ENCODE measurements around the gene SPATA31E1.
"Not testable (repeated sequence)": the region's sequence is repeated elsewhere in the genome, so short reads cannot be mapped to it uniquely, and the experiment has no call there.

Gene SPATA31E1

DNA sequence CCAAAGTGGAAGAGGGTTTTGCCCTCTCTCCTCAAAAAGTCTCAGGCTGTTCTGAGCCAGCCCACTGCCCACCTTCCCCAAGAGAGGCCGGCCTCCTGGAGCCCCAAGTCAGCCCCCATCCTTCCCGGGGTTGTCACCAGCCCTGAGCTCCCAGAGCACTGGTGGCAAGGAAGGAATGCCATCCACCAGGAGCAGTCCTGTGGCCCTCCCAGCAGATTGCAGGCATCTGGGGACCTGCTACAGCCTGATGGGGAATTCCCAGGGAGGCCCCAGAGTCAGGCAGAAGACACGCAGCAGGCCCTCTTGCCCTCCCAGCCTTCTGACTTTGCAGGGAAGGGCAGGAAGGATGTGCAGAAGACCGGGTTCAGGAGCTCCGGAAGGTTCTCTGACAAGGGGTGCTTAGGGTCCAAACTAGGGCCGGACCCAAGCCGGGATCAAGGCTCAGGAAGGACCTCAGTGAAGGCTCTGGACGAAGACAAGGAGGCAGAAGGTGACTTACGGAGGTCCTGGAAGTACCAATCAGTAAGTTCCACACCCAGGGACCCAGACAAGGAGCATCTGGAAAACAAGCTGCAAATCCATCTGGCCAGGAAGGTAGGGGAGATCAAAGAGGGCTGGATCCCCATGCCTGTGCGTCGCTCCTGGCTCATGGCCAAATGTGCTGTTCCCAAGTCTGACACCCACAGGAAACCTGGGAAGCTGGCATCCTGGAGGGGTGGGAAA is 3.7 kb downstream of the SPATA31E1 start:
- ATAC-seq, result no peak

DNA sequence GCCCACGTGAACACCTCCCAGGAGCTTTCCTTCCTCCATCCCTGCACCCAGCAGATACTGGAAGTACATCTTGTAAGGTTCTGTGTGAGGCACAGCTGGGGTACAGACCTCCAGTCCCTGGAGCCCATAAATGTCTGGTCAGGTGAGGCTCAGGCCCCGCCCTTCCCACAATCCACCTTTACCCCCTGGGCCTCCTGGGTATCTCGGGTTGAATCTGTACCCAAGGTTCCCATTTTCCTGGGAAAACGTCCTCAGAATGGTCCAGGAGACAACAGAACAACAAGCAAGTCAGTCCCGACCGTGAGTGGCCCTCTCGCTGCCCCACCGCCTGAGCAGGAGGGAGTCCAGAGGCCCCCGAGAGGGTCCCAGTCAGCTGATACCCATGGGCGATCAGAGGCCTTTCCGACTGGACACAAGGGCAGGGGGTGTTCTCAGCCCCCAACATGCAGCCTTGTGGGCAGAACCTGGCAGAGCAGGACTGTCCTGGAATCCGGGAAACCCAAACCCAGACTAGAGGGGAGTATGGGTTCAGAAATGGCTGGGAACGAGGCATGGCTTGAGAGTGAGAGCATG is 4.3 kb downstream of the SPATA31E1 start:
- no peak for ATAC-seq

DNA sequence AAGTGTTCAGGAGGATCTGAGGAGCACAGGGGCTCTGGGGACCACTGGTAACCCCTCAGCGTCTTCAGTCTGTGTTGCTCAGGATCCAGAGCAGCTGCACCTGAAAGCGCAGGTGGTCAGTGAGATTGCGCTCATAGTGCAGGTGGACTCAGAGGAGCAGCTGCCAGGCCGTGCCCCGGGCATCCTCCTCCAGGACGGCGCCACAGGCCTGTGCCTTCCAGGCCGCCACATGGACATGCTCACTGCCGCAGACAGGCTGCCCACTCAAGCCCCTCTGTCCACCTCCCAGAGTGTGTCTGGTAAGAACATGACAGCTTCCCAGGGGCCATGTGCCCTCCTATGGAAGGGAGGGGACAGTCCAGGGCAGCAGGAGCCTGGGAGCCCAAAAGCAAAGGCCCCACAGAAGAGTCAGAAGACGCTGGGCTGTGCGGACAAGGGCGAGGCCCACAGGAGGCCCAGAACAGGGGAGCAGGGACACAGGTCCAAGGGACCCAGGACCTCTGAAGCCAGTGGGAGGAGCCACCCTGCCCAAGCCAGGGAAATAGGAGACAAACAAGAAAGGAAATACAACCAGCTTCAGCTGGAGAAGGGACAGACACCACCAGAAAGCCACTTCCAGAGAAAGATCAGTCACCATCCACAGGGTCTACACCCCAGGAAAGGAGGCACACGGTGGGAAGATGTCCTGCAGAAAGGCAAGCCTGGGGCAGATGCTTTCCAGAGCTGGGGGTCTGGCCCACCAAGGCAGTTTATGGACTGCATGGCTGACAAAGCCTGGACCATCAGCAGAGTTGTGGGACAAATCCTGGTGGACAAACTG is 5.2 kb downstream of the SPATA31E1 start:
- no peak for ATAC-seq

DNA sequence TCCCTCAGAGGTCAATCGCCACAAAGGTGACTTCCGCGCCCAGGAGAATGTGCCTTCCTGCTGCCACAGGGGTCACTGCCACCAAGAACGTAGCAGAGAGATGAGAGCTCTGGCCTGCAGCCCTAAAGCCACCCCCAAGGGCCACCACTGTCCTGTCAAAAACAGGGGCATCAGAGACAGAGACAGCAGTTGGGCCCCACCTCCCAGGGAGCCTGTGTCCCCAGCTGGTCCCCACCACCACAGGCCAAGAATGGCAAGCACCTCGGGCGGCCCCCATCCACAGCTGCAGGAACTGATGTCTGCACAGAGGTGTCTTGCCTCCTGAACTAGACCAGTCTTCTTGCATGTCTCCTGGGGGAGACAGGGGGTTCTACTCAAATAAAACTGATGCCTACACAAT is 5.8 kb downstream of the SPATA31E1 start:
- no peak for ATAC-seq

DNA sequence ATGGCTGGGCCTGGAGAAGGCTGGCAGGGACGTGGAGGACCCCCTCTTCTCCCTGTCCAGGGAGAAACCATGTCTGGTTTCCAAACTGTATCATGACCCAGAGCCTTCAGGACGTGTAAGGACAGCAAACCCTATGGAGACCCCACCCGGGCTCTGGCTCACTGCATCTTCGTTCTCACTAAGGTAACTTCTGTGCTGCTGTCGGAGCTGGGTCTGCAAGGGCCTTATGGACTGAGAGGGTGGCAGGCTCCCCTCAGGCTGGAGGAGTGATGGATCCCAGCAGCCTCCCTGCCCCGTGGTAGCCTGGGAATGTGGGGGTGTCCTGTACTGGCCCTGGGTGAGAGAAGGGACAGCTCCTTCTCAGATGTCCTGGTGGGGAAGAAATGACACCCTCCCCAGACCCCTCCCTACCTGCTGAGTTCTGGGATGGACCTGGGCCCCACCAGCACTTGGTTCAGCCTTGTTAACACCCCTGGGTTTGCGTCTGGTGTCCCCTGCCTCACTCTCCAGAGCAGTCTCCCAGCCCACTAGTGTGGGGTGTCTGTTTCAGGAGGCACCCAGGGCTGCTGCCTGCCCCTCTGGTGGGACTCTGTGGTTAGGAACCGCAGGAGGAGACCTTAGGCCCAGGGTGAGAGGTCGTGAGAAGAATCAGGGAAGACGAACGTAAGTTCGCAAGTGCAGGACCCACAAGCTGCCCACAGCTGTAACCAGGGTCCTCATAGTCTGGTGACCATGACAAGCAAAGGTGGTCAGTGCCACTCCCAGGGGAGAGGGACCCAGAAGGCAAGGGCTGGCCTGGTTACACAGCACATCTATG is 6.6 kb downstream of the SPATA31E1 start:
- no peak for ATAC-seq

DNA sequence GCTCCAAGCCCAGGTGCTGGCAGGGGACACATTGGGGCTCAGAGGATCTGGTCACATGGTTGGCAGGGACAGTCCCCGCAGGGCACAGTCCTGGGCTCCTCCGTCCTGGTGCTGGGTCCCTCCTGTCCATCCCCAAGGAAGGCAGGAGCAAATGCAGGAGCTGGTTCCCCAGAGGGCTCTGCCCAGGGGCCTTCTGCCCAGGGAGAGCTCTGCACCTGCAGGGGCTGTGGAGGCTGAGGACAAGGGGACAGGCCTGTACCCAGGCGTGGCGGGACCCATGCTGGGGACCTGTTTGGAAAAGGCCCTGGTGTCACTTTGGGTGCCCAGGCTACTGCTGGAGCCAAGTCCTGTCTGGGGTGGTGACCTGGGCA is 7.2 kb downstream of the SPATA31E1 start:
- no peak for ATAC-seq

DNA sequence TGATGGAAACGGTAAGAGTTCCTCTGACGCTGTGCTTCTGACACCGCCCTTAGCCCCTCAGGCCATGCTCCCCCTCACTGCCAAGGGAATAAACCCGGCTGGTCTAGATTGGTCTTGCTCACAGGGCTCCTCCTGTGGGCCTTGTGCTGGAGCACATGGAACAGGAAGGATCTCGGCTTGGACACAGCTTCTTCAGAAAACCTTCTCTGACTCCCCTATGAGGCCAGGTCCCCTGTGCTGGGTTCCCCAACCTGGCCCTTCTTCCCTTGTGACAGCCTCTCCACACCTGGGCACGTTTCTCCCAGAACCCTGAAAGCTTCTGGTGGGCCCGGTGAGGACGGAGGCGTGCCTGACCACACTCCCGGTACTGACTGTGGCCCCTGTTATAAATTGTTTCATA is 8.2 kb downstream of the SPATA31E1 start:
- ATAC-seq, result no peak

DNA sequence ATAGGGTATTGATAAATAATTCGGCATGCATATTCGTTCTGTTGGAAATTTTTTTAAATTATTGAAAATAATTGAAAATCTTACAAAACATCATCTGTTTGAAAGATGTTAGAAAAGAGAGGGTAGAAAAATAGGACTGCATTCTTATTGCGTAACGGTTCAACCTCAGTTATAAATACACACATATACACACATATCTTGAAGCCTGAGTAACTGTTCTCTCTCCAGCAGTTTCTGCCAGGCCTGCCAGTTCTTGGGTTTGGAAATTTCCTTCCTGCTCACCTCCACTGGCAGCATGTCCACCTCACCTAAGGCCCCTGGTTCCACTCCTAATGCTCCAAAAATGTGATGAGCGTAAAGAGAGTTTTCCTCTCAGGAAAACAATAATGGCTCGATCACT is 9.1 kb downstream of the SPATA31E1 start:
- no peak for ATAC-seq

DNA sequence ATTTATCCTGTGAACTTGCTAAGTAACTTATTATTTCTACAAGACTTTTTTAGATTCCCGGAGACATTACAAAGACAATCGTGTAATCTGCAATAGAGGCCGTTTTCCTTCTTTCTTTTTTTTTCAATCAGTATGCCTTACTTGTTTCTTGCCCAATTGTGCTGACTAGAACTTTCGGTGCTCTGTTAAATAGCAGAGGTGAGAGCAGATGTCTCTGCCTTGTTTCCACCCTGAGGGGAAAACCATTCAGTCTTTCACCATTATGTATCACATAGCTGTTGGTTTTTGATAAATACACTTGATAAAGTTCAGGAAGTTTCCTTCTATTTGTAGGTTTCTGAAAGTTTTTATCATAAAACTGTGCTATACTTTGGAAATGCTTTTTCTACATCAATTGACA is 10.3 kb downstream of the SPATA31E1 start:
- ATAC-seq, result no peak

DNA sequence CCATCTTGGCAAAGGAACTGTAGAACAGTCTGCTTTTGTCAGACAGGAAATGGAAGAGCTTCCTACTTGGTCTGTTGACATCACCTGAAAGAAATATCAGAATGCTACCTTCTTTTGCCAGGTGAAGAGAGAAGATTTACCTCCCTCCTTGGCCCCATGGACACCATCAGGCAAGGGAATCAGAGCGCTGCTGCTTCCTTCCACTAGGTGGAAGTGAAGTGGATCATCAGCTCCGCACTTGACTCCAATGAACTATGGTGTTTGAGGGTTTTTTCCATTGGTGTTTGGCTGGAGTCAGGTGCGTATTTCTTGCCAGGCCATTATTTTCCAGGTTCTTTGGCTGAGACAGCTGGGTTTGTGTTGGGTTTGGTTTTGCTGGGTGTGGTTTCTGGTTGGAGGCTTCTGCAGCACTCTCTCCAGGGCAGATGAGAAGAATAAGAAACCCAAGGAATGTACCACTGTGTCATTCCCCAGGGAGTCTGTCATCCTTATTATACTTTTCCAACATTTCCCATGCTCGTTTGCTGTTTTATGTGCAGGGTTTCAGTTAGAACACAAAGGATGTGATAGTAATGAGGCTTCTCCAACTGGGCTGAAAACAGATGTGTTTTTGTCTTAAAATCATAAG is 12.4 kb downstream of the SPATA31E1 start:
- ATAC-seq, result no peak

DNA sequence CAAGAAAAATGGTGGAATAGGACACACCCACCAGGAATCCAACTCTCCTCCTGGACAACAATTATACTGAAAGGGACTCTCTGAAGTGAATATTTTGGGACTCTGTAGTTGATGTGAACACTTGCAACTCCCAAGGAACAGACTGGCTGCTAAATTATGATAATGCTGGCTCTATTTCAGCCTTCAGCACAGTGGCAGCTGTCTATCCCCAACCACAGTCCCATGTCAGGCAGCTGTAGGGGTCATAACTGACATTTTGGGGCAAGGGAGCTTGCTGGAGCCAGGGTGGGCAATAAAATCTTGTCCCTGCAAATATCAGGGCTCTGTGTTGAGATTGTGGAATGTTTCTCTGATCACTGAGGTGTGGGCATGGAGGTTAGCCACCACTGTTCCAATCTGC is 14.2 kb downstream of the SPATA31E1 start:
- ATAC-seq, result no peak

DNA sequence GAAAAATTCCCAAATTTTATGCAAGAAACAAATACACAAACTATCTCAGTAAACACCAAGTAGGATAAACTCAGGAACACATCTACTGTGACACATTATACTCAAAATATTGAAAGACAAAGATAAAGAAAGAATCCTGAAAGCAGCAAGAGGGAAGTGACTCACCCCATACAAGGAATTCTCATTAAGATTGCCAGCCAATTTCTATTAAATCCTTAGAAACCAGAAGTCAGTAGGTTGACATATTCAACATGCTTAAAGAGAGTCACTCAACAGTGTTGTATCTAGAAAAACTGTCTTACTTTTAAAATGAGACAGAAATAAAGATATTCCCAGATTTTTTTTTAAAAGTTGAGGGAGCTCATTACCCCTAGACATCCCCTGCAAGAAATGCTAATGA is 15.5 kb downstream of the SPATA31E1 start:
- ATAC-seq, result no peak

DNA sequence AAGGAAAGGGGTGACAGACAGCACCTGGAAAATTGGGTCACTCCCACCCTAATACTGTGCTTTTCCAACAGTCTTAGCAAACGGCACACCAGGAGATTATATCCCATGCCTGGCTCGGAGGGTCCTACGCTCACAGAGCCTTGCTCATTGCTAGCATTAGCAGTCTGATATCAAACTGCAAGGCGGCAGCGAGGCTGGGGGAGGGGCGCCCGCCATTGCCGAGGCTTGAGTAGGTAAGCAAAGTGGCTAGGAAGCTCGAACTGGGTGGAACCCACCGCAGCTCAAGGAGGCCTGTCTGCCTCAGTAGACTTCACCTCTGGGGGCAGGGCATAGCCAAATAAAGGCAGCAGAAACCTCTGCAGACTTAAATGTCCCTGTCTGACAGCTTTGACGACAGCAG is 19.7 kb downstream of the SPATA31E1 start:
- not testable (repeated sequence) for ATAC-seq

DNA sequence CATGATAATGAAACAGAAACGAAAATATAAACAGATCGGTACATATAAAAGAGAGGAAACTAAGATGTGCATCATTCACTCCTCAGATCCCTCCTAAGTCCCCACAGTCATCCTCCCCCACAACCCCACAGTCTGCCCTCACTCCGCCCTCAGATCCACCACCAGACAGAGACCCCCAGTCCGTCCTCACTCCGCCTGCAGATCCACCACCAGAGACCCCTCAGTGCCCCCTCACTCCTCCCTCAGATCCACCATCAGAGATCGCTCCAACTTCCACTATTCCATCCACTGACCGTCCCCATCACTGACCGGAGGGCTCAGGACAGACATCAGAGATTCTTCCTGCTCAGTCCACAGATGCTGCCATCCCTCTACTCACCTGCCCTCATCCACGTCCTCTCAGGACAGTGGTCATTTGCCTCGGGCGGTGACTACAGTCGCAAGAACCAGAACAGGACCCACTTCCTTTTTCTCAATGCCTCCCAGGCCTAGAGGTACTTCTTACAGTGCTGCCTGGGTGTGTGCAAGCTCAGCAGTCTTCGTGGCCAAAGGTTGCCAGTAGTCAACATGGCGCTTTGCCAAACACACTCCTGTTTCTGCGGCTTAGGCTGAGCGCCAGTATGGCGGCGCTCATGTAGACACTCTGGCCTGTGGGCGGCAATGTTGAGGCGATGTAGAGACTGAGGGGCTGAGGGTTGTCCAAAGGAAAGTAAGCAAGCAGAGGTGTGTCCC is 26.8 kb downstream of the SPATA31E1 start:
- peak in 1 of 2 donors; percentile 30 for ATAC-seq

DNA sequence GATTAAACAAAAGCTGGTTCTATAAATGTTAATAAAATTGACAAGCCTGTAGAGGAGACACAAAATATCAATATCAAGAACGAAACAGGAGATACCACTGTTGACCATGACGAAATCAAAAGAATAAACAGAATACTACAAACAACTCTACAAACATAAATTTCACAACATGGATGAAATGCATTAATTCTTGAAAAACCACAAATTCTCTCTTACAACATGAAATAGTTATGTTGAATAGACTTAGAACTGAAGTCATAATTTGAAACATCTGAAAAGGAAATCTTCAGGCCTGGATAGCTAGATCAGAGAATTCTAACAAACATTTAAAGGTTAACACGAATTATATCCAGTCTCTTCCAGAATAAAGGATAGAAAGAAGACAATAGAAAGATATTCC is 28.1 kb downstream of the SPATA31E1 start:
- no peak for ATAC-seq

DNA sequence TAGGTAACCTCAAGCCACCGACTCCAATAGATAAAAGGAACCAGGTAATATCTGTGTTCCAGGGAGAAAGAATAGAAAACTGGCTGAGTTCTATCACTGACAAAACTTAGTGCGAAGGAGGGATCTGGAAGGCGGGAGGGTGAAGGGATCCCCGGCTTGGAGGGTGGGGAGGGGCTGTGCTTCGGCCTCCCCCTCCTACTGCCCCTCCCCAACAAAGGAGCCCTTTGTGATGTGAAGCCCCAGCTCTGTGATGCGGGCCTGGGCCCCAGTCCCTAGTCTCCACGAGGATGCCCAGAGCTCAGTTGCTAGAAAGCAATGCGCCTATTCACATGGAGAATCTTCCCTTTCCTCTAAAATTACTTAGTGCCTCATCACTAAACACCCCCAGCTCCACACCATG is 35.0 kb downstream of the SPATA31E1 start, which contains the start of gene SPATA31C1:
Gene SPATA31C1 (plus strand): TSS at position 301 of the 400 bp plus-strand sequence.
- ATAC-seq, result not testable (repeated sequence)

DNA sequence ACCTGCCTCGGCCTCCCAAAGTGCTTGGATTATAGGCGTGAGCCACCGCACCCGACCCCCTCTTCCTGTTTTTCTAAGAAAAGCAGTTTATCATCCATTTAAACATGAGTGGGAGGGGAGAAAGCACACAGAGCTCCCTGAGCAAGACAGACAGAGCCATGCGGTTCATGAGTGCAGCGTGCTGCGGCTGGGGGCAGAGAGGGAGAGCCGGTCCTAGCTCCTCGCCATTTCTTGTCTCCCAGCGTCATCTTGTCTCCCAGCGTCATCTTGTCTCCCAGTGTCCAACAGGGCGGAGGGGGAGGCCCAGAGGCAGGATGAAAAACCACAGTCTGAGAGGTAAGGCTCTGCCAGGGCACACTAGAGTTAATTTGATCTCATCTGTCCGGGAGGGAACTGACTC is 36.3 kb downstream of the SPATA31E1 start:
- not testable (repeated sequence) for ATAC-seq

DNA sequence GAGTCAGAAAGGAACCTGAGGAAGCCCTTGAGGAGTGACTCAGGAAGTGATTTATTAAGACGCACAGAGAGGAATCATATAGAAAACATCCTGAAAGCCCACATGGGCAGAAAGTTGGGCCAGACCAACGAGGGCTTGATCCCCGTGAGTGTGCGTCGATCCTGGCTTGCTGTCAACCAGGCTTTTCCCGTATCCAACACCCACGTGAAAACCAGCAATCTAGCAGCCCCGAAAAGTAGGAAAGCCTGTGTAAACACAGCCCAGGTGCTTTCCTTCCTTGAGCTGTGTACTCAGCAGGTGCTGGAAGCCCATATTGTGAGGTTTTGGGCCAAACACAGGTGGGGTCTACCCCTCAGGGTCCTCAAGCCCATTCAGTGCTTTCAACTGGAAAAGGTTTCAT is 38.9 kb downstream of the SPATA31E1 start:
- not testable (repeated sequence) for ATAC-seq

DNA sequence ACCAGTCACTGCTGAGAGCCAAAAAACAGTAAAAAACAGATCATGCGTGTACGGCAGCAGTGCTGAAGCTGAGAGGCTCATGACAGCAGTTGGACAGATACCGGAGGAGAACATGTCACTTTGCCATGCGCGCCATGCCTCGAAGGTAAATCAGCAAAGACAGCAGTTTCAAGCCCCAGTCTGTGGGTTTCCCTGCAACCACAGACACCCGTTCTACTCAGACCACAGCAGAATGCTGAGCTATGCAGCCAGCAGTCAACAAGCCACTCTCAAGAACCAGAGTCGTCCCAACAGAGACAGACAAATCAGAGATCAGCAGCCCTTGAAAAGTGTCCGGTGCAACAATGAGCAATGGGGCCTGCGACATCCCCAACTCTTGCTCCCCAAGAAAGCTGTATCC is 40.3 kb downstream of the SPATA31E1 start:
- not testable (repeated sequence) for ATAC-seq

DNA sequence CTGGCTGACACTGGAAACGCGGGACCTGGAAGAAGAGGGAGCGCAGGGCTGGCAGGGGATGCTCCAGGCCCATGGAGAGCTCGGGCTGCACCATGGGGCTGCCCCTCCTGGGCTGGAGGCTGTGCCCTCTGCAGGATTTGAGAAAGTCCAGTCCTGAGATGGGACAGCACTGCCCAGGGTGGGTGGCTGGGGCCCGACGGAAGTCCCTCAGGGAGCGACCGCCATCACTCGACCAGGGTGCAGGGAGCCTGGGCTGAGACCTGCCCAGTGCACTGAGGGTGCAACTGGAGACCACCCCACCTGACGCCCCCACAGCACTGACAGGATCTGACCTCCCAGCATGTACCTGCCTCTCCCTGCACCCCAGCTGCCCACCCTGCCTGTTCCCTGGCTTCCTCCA is 42.2 kb downstream of the SPATA31E1 start:
- ATAC-seq, result not testable (repeated sequence)

DNA sequence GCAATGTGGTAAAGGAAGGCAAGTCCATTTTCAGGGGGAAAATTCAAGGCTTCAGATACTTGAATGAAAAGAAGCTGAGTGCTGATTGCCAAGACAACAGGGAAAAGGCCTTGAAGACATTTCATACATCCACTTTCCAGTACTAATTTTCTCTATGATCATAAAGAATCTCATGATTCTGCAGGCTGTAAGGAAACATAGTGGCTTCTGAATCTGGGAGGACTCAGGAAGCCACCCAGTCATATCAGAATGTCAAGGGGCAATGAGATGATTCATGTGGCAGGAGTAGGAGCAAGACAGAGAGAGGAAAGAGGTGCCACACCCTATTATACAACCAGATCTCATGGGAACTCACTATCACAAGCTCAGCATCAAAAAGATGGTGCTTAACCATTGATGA is 46.5 kb downstream of the SPATA31E1 start:
- ATAC-seq, result not testable (repeated sequence)

DNA sequence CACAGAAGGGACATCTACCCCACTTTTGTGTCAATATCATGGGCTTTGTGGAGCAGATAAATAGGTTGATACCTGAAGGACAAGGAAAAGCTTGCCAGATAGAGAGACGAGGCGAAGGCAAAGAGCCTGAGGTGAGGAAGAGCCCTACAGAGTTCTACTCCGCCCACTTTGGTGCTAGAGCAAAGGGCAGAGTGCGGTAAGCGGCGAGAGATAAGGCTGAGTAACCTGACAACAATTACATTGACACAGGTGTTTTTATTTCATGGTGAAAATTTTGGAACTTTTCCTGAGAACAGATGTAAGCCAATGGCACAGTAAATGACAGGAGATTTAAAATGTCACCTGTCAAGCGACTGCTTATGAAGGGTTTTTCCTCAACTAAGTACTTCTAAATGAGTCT is 51.8 kb downstream of the SPATA31E1 start:
- not testable (repeated sequence) for ATAC-seq
